Body of pancreas (tissue), 4 donors: ENCODE data around the gene DTNA.

Source experiments
- POLR2A ChIP-seq, 3 donors: fragments of 450-650 bp; IDR thresholded peaks; one replicate each; pipeline ENCODE4 v1.6.1; 2016; ENCODE audit warnings: antibody characterized with exemption in 3 of 3, mild to moderate bottlenecking in 2 of 3
- TF ChIP-seq, protein P1 (sequence below), 7 experiments: fragments of 450-650 bp in 4 of 7; fragments of 200-600 bp in 3 of 7; sonication (generic) in 3 of 7; IDR thresholded peaks; one replicate each; pipeline ENCODE4 v1.5.1; 2016 to 2019; ENCODE audit warnings: antibody characterized with exemption in 7 of 7

DNA sequence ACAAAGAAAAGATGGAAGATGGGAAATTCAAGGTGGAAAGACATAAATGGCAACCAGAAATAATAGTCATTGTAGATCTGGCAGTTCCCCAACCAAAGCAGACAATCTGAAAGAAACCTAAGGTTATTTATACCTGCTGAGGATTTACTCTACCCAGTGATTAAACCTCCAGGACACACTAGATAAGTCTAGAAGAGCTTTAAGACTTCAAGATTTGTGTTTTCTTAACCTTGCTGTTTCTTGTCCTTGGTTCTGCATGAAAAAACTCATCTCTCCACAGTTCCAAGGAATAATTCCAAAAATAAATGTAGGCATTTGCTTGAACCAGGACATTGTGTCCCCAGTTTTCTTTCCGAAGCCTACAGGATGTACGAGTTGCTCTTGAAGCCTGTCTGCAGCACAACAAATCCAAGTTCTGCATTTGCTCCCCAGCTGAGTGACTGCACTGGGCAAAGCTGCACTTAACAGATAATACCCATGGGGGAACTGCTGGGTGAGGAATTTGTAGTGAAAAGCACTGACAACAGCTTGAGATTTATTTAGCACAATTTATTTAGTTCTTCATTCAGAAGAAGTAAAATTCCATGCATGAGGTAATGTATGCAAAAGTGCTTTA is 19.8 kb downstream of the DTNA start:
- TF ChIP-seq, protein P1, sequence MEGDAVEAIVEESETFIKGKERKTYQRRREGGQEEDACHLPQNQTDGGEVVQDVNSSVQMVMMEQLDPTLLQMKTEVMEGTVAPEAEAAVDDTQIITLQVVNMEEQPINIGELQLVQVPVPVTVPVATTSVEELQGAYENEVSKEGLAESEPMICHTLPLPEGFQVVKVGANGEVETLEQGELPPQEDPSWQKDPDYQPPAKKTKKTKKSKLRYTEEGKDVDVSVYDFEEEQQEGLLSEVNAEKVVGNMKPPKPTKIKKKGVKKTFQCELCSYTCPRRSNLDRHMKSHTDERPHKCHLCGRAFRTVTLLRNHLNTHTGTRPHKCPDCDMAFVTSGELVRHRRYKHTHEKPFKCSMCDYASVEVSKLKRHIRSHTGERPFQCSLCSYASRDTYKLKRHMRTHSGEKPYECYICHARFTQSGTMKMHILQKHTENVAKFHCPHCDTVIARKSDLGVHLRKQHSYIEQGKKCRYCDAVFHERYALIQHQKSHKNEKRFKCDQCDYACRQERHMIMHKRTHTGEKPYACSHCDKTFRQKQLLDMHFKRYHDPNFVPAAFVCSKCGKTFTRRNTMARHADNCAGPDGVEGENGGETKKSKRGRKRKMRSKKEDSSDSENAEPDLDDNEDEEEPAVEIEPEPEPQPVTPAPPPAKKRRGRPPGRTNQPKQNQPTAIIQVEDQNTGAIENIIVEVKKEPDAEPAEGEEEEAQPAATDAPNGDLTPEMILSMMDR (IDR thresholded peaks at IDR 0.05), result no peak
- no peak for TF ChIP-seq POLR2A (IDR thresholded peaks at IDR 0.05)
